Body of pancreas (tissue), 4 donors: ENCODE data around the gene AANAT. TPM values are rescaled to one million over a fixed set of nuclear protein-coding genes. Genes with fewer than 3 reads are reported as not detected.
A peak's percentile ranks its signal among the peaks of the same experiment; 100 is the strongest.

Source experiments
- ATAC-seq: fragments of 150-250 bp; one replicate; pipeline ENCODE4 v1.9.1; 2016
- DNase-seq, 4 donors: peaks; one replicate each; pipeline ENCODE4 v3.0.0-alpha.2; 2019
- H3K27ac ChIP-seq, 4 donors: fragments of 200-600 bp; sonication (generic); 1 replicate in 3 of 4; 2 replicates in 1 of 4; pipeline versions ENCODE4 v1.5.1 to v1.6.1; 2016 to 2019; ENCODE audit warnings: mild to moderate bottlenecking in 1 of 4, mixed read lengths in 1 of 4, moderate library complexity in 1 of 4
- H3K27me3 ChIP-seq, 2 donors: fragments of 200-600 bp; sonication (generic); one replicate each; pipeline ENCODE4 v1.6.0; 2016; ENCODE audit warnings: mild to moderate bottlenecking in 1 of 2
- H3K36me3 ChIP-seq, 2 donors: fragments of 200-600 bp; sonication (generic); replicated peaks in 1 of 2; 2 replicates each; pipeline ENCODE4 v1.5.1; 2016; ENCODE audit warnings: low read depth in 2 of 2; ENCODE audit not compliant: insufficient read depth in 1 of 2
- H3K4me1 ChIP-seq: fragments of 200-600 bp; sonication (generic); one replicate; pipeline ENCODE4 v1.6.0; 2016
- H3K4me3 ChIP-seq, 2 donors: fragments of 200-600 bp; sonication (generic); 1 replicate in 1 of 2; 2 replicates in 1 of 2; pipeline ENCODE4 v1.5.1; 2016 to 2019
- H3K9me3 ChIP-seq, 3 donors: fragments of 200-600 bp; sonication (generic); 1 replicate in 2 of 3; 2 replicates in 1 of 3; pipeline ENCODE4 v1.5.1; 2016
- POLR2A ChIP-seq, 3 donors: fragments of 450-650 bp; IDR thresholded peaks; one replicate each; pipeline ENCODE4 v1.6.1; 2016; ENCODE audit warnings: antibody characterized with exemption in 3 of 3, mild to moderate bottlenecking in 2 of 3
- WGBS, 2 donors: methylation state at CpG; one replicate each; pipeline ENCODE4 v1.1.5; 2017; 5-methylcytosine and 5-hydroxymethylcytosine counted together
- intact Hi-C: fragments of 100-400 bp; cut with DNase I; formaldehyde crosslinking; loops from one replicate; pipeline ENCODE4 v1.15.1; 2023
- total RNA-seq, 2 donors: library from RNA; depleted of rRNA; stranded (reverse); fragments of >200 nt; gene quantifications; one replicate each; pipeline ENCODE4 v1.1.0, GENCODE V29; 2016
- TF ChIP-seq, protein P1 (sequence below), 7 experiments: fragments of 450-650 bp in 4 of 7; fragments of 200-600 bp in 3 of 7; sonication (generic) in 3 of 7; IDR thresholded peaks; one replicate each; pipeline ENCODE4 v1.5.1; 2016 to 2019; ENCODE audit warnings: antibody characterized with exemption in 7 of 7

Gene AANAT
- total RNA-seq, 2 donors from 2014 or later = not detected

GRCh38 chr17:76478730-76479514, 11.5 kb downstream of the AANAT start:
- Histone ChIP-seq H3K27ac (no peak overlapping the region), H3K36me3 (peaks cover 0 to 12% of the 10 kb centered on the region in 2 donors), H3K4me3 (no peak overlapping the region), H3K4me1 (no peaks in the 10 kb centered on the region), H3K9me3 (no peaks in the 10 kb centered on the region), H3K27me3 (no peaks in the 10 kb centered on the region)
- intact Hi-C loops = no loop called here
- ATAC-seq (peak; percentile 12), DNase-seq (no peak)
- WGBS, 2 donors = 85 to 91% methylated on average over 13 to 31 of the region's 37 CpGs
- TF ChIP-seq, protein P1, sequence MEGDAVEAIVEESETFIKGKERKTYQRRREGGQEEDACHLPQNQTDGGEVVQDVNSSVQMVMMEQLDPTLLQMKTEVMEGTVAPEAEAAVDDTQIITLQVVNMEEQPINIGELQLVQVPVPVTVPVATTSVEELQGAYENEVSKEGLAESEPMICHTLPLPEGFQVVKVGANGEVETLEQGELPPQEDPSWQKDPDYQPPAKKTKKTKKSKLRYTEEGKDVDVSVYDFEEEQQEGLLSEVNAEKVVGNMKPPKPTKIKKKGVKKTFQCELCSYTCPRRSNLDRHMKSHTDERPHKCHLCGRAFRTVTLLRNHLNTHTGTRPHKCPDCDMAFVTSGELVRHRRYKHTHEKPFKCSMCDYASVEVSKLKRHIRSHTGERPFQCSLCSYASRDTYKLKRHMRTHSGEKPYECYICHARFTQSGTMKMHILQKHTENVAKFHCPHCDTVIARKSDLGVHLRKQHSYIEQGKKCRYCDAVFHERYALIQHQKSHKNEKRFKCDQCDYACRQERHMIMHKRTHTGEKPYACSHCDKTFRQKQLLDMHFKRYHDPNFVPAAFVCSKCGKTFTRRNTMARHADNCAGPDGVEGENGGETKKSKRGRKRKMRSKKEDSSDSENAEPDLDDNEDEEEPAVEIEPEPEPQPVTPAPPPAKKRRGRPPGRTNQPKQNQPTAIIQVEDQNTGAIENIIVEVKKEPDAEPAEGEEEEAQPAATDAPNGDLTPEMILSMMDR (IDR thresholded peaks at IDR 0.05) = no peak
- TF ChIP-seq POLR2A (IDR thresholded peaks at IDR 0.05) = no peak

DNA sequence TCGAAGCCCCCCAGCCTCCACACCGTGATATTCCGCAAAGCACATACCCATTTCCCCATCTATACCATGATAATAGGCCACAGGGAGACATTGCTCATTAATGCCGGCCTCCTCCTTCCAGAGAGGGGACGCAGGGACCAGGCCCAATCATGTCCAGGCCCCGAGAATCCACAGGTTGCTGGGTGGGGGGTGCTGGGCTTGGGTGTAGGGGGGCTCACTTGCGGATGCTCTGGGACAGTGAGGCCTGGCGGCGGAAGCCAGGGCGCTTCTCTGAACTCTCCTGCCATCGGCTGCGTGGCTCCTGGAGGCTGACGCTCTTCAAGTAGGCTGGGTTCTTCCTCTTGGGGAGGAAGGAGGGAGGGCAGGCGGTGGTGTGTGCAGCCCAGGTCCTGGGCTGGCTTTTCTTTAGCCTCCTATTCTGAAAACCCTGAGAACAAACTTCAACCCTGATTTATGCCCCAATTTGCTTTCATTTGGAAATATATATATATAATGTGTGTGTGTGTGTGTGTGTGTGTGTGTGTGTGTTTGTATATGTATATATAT, 12.2 kb downstream of the AANAT start:
- DNase-seq = no peak
- H3K4me3 ChIP-seq = no peak overlapping the region
- no peak for TF ChIP-seq POLR2A (IDR thresholded peaks at IDR 0.05)
- TF ChIP-seq, protein P1 (IDR thresholded peaks at IDR 0.05) = no peak
- no peak overlapping the region for H3K27ac ChIP-seq
- no peaks in the 10 kb centered on the region for H3K27me3 ChIP-seq
- H3K4me1 ChIP-seq = no peaks in the 10 kb centered on the region
- WGBS, 2 donors = 85 to 95% methylated on average over 7 to 14 of the region's 14 CpGs
- intact Hi-C loops = no loop called here
- no peak for ATAC-seq
- peaks cover 0 to 11% of the 10 kb centered on the region in 2 donors for H3K36me3 ChIP-seq
- H3K9me3 ChIP-seq = no peaks in the 10 kb centered on the region

- H3K27ac ChIP-seq = peak overlapping the region in 1 of 4 donors; percentile 21
- no peaks in the 10 kb centered on the region for H3K27me3 ChIP-seq
- WGBS, 2 donors = 74 to 84% methylated on average over 12 to 15 of the region's 15 CpGs
- ATAC-seq = no peak
- intact Hi-C loops = no loop called here
- H3K36me3 ChIP-seq = peaks cover 0 to 10% of the 10 kb centered on the region in 2 donors
- no peaks in the 10 kb centered on the region for H3K9me3 ChIP-seq
- H3K4me3 ChIP-seq = no peak overlapping the region
- peak in 1 of 4 donors; percentile 27 for DNase-seq
- TF ChIP-seq, protein P1 (IDR thresholded peaks at IDR 0.05) = no peak
- TF ChIP-seq POLR2A (IDR thresholded peaks at IDR 0.05) = no peak
- H3K4me1 ChIP-seq = no peaks in the 10 kb centered on the region
Measured at GRCh38 chr17:76480632-76481031, 13.2 kb downstream of the AANAT start.

DNA sequence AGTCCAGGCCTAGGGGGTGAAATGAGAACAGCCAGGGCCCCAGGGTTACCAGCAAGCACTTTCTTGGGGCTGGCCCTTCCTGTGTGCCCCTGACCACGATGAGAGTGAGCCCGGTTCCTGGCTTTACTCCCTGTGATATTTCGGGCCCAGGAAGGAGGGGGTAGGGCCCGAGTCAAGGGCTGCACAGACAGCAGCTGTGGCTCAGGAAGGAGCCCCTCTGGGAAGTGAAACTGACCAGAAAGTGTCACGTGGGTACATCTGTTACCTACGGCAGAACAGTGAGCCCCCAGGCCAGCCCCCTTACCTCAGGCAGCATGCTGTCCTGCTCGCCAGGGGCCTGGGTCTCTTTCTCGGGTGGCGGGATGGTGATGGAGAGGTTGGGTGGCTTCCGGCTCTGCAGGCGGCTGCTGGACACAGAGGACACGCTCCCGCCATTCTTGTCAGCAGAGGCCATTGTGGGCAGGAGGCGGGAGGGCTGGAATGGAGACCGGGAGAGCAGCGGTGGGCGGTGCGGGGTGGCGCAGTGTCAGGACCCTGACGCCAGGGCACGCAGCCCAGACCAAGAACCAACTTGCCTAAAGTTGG, 13.8 kb downstream of the AANAT start:
- ATAC-seq (no peak), DNase-seq (peak in 1 of 4 donors; percentile 57)
- Histone ChIP-seq H3K27ac (peak overlapping the region in 1 of 4 donors; percentile 21), H3K27me3 (no peaks in the 10 kb centered on the region), H3K9me3 (no peaks in the 10 kb centered on the region), H3K4me1 (no peaks in the 10 kb centered on the region), H3K4me3 (no peak overlapping the region), H3K36me3 (peaks cover 0 to 10% of the 10 kb centered on the region in 2 donors)
- TF ChIP-seq POLR2A (IDR thresholded peaks at IDR 0.05) = peak in 1 of 3 donors; percentile 25
- TF ChIP-seq, protein P1 (IDR thresholded peaks at IDR 0.05) = no peak
- WGBS, 2 donors = 78 to 93% methylated on average over 6 to 21 of the region's 21 CpGs
- intact Hi-C loops = no loop called here
